CD4-positive, CD25-positive, alpha-beta regulatory T cell (primary cell): ENCODE measurements around the gene CCR3. TPM values are rescaled to one million over a fixed set of nuclear protein-coding genes. Genes with fewer than 3 reads are reported as not detected.

Experiments
- polyA plus RNA-seq, 4 donors: library from polyadenylated mRNA; unstranded; fragments of 300-500 nt; fragmentation: Illumina TruSeq; gene quantifications; one replicate each; pipeline ENCODE4 v1.2.3, GENCODE V29; 2021
- total RNA-seq: library from RNA; stranded (reverse); gene quantifications from one replicate; pipeline ENCODE4 v1.2.3, GENCODE V29; 2022

CCR3 gene
- total and polyA plus RNA-seq, 5 donors from 2014 or later, result 6.0 to 43.9 (median 14.7) TPM

Other genes with a start within 250 kb of the CCR3 start
- gene FYCO1, start 246.6 kb upstream of the CCR3 start, total RNA-seq, result 42.5 TPM
- gene FYCO1, start 246.6 kb upstream of the CCR3 start, polyA plus RNA-seq, result 1 to 10 TPM; 2.1 to 3.3 (median 2.4) TPM
- gene XCR1, start 215.0 kb upstream of the CCR3 start, total RNA-seq, result not detected
- gene XCR1, start 215.0 kb upstream of the CCR3 start, polyA plus RNA-seq, result not detected
- 0.17 TPM for gene CCR1, start 34.1 kb upstream of the CCR3 start, total RNA-seq
- 1 to 10 TPM in 1 of 4 donors, under 1 TPM in 2, not detected in 1; 0.11 to 1.0 (median 0.33) TPM for gene CCR1, start 34.1 kb upstream of the CCR3 start, polyA plus RNA-seq
- 9.5 TPM for gene CCR2, start 111.7 kb downstream of the CCR3 start, total RNA-seq
- 10 to 100 TPM; 14.4 to 25.6 (median 16.5) TPM for gene CCR2, start 111.7 kb downstream of the CCR3 start, polyA plus RNA-seq
- 18.2 TPM for gene CCR5, start 128.5 kb downstream of the CCR3 start, total RNA-seq
- 10 to 100 TPM; 10.9 to 18.6 (median 15.7) TPM for gene CCR5, start 128.5 kb downstream of the CCR3 start, polyA plus RNA-seq
- 10.6 TPM for gene CCRL2, start 164.8 kb downstream of the CCR3 start, total RNA-seq
- gene CCRL2, start 164.8 kb downstream of the CCR3 start, polyA plus RNA-seq, result 1 to 10 TPM; 1.4 to 2.2 (median 1.9) TPM
- gene LTF, start 222.4 kb downstream of the CCR3 start, total RNA-seq, result not detected
- not detected for gene LTF, start 222.4 kb downstream of the CCR3 start, polyA plus RNA-seq